Thyroid gland (tissue), 4 donors: Measurements from ENCODE around the gene FAM210A.

ENCODE experiments used
- POLR2A ChIP-seq, 2 donors: fragments of 450-650 bp; IDR thresholded peaks; one replicate each; pipeline ENCODE4 v1.6.1; 2017; ENCODE audit warnings: antibody characterized with exemption in 2 of 2, mild to moderate bottlenecking in 2 of 2, moderate library complexity in 1 of 2
- TF ChIP-seq, protein P1 (sequence below), 6 experiments: fragments of 200-600 bp in 3 of 6; fragments of 450-650 bp in 3 of 6; sonication (generic) in 3 of 6; IDR thresholded peaks; one replicate each; pipeline ENCODE4 v1.5.1; 2016 to 2019; ENCODE audit warnings: antibody characterized with exemption in 6 of 6, mild to moderate bottlenecking in 2 of 6, inconsistent platforms in 1 of 6, moderate library complexity in 1 of 6

- TF ChIP-seq, protein P1, sequence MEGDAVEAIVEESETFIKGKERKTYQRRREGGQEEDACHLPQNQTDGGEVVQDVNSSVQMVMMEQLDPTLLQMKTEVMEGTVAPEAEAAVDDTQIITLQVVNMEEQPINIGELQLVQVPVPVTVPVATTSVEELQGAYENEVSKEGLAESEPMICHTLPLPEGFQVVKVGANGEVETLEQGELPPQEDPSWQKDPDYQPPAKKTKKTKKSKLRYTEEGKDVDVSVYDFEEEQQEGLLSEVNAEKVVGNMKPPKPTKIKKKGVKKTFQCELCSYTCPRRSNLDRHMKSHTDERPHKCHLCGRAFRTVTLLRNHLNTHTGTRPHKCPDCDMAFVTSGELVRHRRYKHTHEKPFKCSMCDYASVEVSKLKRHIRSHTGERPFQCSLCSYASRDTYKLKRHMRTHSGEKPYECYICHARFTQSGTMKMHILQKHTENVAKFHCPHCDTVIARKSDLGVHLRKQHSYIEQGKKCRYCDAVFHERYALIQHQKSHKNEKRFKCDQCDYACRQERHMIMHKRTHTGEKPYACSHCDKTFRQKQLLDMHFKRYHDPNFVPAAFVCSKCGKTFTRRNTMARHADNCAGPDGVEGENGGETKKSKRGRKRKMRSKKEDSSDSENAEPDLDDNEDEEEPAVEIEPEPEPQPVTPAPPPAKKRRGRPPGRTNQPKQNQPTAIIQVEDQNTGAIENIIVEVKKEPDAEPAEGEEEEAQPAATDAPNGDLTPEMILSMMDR (IDR thresholded peaks at IDR 0.05), result no peak
- no peak for TF ChIP-seq POLR2A (IDR thresholded peaks at IDR 0.05)
Measured at GRCh38 chr18:13713455-13714055, 12.8 kb downstream of the FAM210A start.
